ENCODE measurements around the gene PVALEF. TPM values are rescaled to one million over a fixed set of nuclear protein-coding genes. Genes with fewer than 3 reads are reported as not detected.
A peak's percentile ranks its signal among the peaks of the same experiment; 100 is the strongest.

The PVALEF gene
- total and polyA plus RNA-seq, 2 of the 13 experiments (the other 11 are each of a cell fraction or from before 2014, with no cell fraction given), result 0.18 TPM

GRCh38 chr17:81130385-81131361 lies 34.6 kb upstream of the PVALEF start (continued):
- TF ChIP-seq ZNF781 (CRISPR knock-in tag; IDR thresholded peaks at IDR 0.05; ENCODE audit: borderline replicate concordance, not compliant biosample characterization), result no peak
- no peak for TF ChIP-seq MED1 (CRISPR knock-in tag; IDR thresholded peaks at IDR 0.05)
- no peak for TF ChIP-seq PHB2 (IDR thresholded peaks at IDR 0.05; ENCODE audit: partially characterized antibody)
- no peak for TF ChIP-seq ZNF605 (CRISPR knock-in tag; IDR thresholded peaks at IDR 0.05)
- TF ChIP-seq ZNF101 (CRISPR knock-in tag; IDR thresholded peaks at IDR 0.05; ENCODE audit: borderline replicate concordance, low read depth), result no peak
- TF ChIP-seq ZNF850 (CRISPR knock-in tag; conservative IDR thresholded peaks at IDR 0.05), result no peak
- TF ChIP-seq ZBTB14 (CRISPR knock-in tag; IDR thresholded peaks at IDR 0.05), result no peak
- TF ChIP-seq ISX (CRISPR knock-in tag; conservative IDR thresholded peaks at IDR 0.05), result no peak
- TF ChIP-seq ZNF619 (CRISPR knock-in tag; IDR thresholded peaks at IDR 0.05), result no peak
- no peak for TF ChIP-seq KDM5A (IDR thresholded peaks at IDR 0.05; ENCODE audit: borderline replicate concordance, low read length)
- peak; percentile 66 for TF ChIP-seq ZFX (CRISPR knock-in tag; IDR thresholded peaks at IDR 0.05; ENCODE audit: low read depth)
- no peak for TF ChIP-seq MLX (CRISPR knock-in tag; IDR thresholded peaks at IDR 0.05)
- no peak for TF ChIP-seq KAT7 (CRISPR knock-in tag; IDR thresholded peaks at IDR 0.05; ENCODE audit: borderline replicate concordance)
- TF ChIP-seq KLF9 (CRISPR knock-in tag; IDR thresholded peaks at IDR 0.05; ENCODE audit: low read depth), result no peak
- TF ChIP-seq THAP8 (CRISPR knock-in tag; IDR thresholded peaks at IDR 0.05; ENCODE audit: borderline replicate concordance), result no peak
- 0 out of 2 replicates have a peak, but pooled peaks have one; percentile 23 for TF ChIP-seq ZBTB4 (CRISPR knock-in tag; IDR thresholded peaks at IDR 0.05; ENCODE audit: borderline replicate concordance)
- TF ChIP-seq UBTF (CRISPR knock-in tag; IDR thresholded peaks at IDR 0.05), result no peak; the same call in 1 of the 2 replicates
- no peak for TF ChIP-seq HMG20B (CRISPR knock-in tag; conservative IDR thresholded peaks at IDR 0.05)
- no peak for TF ChIP-seq NCOA5 (CRISPR knock-in tag; IDR thresholded peaks at IDR 0.05)
- no peak for TF ChIP-seq CEBPG (CRISPR knock-in tag; IDR thresholded peaks at IDR 0.05)
- no peak for TF ChIP-seq SMC3 (IDR thresholded peaks at IDR 0.05; ENCODE audit: low read length)
- no peak for TF ChIP-seq SP2 (CRISPR knock-in tag; IDR thresholded peaks at IDR 0.05)
